Epithelial cell of esophagus (primary cell): ENCODE measurements around the gene BOLA1.
"Not testable (repeated sequence)": the region's sequence is repeated elsewhere in the genome, so short reads cannot be mapped to it uniquely, and the experiment has no call there.

Source experiments
- DNase-seq: peaks from one replicate; pipeline ENCODE4 v3.0.0; 2010; ENCODE audit warnings: low read depth
- H3K4me3 ChIP-seq: 2 replicates; pipeline ENCODE4 v1.5.1; 2011; ENCODE audit warnings: mild to moderate bottlenecking, low read length, control low read depth
- TF ChIP-seq, protein P1 (sequence below): IDR thresholded peaks from 2 replicates; pipeline ENCODE4 v1.5.1; 2011; ENCODE audit warnings: low read depth, mild to moderate bottlenecking, low read length, control low read depth, inconsistent platforms; ENCODE audit not compliant: insufficient read depth; ENCODE audit errors: missing control alignments

BOLA1 gene

DNA sequence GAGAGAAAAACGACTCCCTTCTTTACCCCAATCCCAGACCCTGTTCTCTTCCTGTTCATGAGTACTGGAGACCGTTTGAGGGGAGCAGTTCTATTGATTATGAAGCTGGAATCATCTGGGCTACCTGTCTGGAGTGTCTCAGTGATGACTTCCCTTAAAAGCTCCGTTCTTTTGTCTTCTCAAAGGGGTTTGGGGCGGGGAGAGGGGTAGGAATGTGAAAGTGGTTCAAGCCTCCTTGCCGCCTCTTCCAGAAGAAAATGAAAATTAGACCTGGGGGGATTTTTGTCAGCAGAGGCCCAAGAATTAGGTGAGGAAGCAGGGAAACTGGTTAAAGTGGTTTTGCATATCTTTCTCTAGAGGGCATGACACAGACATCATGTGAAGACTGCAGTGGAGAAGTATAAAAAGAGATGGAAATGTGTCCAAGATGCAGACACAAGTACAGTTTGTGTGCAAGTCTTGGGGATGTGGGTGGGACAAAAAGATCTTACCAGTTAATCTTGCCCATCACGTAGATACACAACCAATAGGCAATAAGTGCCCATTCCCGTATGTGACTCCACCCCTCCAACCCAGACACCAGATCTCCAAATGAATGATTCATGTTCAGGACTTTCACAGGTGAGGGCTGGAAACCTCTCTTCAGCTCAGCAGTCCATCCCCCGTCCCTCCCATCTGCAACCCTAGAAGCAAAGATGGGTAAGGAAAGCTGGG lies 37.8 kb downstream of the BOLA1 start:
- H3K4me3 ChIP-seq = peak overlapping the region; percentile 72
- DNase-seq = peak; percentile 94
- TF ChIP-seq, protein P1, sequence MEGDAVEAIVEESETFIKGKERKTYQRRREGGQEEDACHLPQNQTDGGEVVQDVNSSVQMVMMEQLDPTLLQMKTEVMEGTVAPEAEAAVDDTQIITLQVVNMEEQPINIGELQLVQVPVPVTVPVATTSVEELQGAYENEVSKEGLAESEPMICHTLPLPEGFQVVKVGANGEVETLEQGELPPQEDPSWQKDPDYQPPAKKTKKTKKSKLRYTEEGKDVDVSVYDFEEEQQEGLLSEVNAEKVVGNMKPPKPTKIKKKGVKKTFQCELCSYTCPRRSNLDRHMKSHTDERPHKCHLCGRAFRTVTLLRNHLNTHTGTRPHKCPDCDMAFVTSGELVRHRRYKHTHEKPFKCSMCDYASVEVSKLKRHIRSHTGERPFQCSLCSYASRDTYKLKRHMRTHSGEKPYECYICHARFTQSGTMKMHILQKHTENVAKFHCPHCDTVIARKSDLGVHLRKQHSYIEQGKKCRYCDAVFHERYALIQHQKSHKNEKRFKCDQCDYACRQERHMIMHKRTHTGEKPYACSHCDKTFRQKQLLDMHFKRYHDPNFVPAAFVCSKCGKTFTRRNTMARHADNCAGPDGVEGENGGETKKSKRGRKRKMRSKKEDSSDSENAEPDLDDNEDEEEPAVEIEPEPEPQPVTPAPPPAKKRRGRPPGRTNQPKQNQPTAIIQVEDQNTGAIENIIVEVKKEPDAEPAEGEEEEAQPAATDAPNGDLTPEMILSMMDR = peak; percentile 12

DNA sequence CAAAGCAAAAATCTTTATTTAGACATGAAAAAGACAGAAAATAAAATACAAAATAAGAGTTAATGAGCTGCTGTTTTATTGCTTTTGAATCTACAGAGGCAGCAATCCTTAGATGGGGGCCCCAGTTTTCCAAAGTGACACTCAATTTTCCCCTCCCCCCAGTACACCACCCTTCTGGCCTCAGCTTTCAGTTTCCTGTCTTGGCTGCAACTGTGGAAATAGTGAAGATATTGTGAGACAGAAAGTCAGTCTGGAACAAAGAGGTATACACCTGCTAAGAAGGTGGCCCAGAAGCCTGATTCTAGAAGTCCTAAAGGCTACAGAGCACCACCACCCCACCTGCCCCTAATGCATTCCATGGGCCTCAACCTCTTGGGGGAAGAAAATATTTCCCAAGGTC lies 38.4 kb downstream of the BOLA1 start:
- TF ChIP-seq, protein P1 = no peak
- no peak for DNase-seq
- H3K4me3 ChIP-seq = no peak overlapping the region

DNA sequence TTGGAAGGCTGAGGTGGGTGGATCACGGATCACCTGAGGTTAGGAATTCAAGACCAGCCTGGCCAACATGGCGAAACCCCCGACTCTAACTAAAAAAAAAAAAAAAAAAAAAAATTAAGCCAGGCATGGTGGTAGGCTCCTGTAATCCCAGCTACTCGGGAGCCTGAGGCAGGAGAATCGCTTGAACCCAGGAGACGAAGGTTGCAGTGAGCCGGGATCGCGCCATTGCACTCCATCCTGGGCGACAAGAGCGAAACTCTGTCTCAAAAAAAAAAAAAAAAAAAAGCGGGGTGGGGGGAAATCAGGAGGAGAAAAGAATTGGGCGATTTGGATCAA lies 39.3 kb downstream of the BOLA1 start:
- DNase-seq = not testable (repeated sequence)
- peak overlapping the region; percentile 28 for H3K4me3 ChIP-seq

DNA sequence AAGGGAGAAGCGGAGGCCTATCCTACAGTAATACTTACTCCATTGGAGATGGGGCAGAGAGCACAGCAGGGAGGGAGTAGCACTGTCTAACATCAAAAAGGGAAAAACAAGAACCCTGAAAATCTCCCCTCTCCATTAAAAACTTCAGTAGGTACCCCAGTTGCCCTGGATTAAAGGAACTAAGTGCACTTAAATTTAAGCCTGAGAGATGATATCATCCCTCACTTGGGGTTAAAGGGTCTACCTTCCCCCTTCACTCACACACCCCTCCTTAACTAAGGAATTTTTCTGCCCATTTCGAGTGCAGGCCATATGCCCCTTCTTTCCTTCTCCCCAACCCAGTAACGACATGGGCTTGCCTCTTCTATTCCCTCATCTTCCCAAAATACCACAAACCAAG lies 41.1 kb downstream of the BOLA1 start:
- H3K4me3 ChIP-seq = no peak overlapping the region
- no peak for DNase-seq
- TF ChIP-seq, protein P1 = no peak

DNA sequence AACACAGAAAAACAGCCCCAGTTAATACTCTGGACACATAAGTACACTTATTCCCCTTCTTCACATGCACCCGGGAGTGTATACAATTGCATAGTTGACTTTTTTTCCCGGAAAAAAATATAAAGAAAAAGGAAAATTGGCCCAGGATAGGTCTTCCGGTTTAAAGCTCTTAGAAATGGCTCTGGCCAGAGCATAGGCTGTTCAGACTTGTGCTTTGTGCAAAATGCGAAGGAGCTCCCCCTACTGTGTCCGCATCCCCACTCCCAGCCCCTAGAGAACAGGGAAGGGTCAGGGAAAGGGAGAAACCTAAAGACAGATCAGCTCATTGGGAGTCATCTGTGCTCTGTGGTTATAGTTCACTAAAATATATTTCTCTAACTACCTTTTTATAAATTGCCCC lies 42.8 kb downstream of the BOLA1 start:
- H3K4me3 ChIP-seq = no peak overlapping the region
- TF ChIP-seq, protein P1 = peak; percentile 32
- peak; percentile 61 for DNase-seq

DNA sequence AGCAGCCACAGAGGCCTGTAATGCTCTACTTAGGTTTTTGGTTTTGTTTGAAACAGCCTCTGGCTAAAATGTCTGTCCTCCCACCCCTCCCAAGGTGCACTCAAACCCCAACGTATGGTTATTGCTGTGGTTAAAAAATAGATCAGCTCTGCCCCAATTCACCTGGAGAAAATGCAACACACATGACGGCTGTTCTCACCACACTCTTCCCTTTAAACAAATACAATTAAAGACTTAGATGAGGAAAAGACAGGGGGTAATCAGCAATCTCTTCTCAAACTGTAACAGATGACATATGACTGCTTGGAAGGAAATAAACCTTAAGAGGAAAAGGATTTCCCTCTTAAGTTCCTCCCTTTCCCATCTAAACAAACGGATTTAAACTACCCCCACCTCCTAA lies 43.5 kb downstream of the BOLA1 start:
- TF ChIP-seq, protein P1 = no peak
- DNase-seq = no peak
- no peak overlapping the region for H3K4me3 ChIP-seq

DNA sequence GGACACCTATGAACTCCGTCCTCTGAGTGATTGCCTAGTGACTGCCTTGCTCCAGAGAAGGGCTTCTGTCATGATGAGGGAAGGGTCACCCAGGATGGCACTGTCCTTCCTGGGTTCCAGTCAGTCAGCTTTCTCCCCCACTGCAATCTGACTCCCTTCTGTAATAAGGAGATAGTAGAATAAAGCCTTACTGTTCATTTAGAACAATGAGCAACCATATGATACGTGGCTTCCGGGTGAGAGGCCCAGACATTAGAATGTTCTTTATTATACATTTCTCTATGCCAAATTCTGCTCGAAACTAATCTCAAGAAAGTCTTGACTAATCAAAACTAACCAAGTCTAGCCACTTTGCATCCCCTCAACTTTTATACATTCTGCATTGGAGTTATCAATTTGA lies 45.8 kb downstream of the BOLA1 start:
- H3K4me3 ChIP-seq = no peak overlapping the region
- TF ChIP-seq, protein P1 = no peak
- DNase-seq = no peak
